H1 (cell line): ENCODE measurements around the gene TEX14. TPM values are rescaled to one million over a fixed set of nuclear protein-coding genes. Genes with fewer than 3 reads are reported as not detected.

Source experiments
- RXRA ChIP-seq: IDR thresholded peaks from 2 replicates; pipeline ENCODE4 v1.6.1; 2011; ENCODE audit warnings: low read depth, mild to moderate bottlenecking, low read length, moderate library complexity; ENCODE audit not compliant: insufficient read depth
- polyA plus RNA-seq, 7 experiments: library from polyadenylated mRNA; depleted of rRNA in 3 of 7; stranded (reverse) in 5 of 7; unstranded in 2 of 7; fragments of >200 nt in 5 of 7; fragments of 200-250 nt in 2 of 7; gene quantifications; 1 replicate in 5 of 7; 2 replicates in 1 of 7; 4 replicates in 1 of 7; pipeline versions ENCODE4 v1.2.1 to v1.2.3, GENCODE V29; 2011 to 2013; ENCODE audit warnings: missing spikeins in 2 of 7, mixed read lengths in 2 of 7
- total RNA-seq: library from RNA; stranded (reverse); fragmentation: NEBNext Ultra II Directional; extraction: Animal tissue kit (Norgen Biotek cat#: 25700); gene quantifications from 2 replicates; pipeline ENCODE4 v1.2.1, GENCODE V29; 2021

Gene TEX14
- total and polyA plus RNA-seq, 2 of the 8 experiments (the other 6 are each of a cell fraction or from before 2014, with no cell fraction given): 0.83 to 2.5 TPM

DNA sequence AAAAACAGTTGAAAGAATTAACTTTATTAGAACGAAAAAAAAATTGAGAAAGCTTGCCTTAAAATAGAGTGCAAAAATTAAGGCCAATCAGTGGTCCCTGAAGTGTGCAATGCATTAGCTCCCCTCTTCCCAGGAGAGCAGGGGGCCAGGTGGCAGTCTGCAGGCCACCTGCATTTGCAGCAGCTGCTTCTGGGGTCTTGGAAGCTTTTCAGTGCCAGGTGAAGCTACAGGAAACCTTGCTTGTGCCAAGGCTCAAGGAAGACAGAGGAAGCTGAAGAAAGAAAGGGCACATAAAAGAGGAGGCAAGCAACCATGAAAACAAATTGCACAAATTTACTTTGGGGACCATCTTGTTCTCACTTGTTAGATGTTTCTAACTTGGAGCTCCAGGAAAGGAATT, 126.9 kb downstream of the TEX14 start (continued):
- no peak for TF ChIP-seq RXRA
